HepG2 (cell line): ENCODE data around the gene RPL36AL. TPM values are rescaled to one million over a fixed set of nuclear protein-coding genes. Genes with fewer than 3 reads are reported as not detected.
A peak's percentile ranks its signal among the peaks of the same experiment; 100 is the strongest.

Source experiments
- DR1 ChIP-seq: sonication (generic); formaldehyde crosslinking; IDR thresholded peaks from 2 replicates; pipeline ENCODE4 v1.8.0; 2021; ENCODE audit warnings: mild to moderate bottlenecking, missing genetic modification reagents, inconsistent platforms
- HOXA5 ChIP-seq: sonication (generic); formaldehyde crosslinking; IDR thresholded peaks from 2 replicates; pipeline ENCODE4 v1.4.0; 2020; ENCODE audit warnings: missing genetic modification reagents
- MIER2 ChIP-seq: IDR thresholded peaks from 2 replicates; pipeline ENCODE4 v1.6.1; 2016; ENCODE audit warnings: missing biosample characterization, missing genetic modification reagents
- MYNN ChIP-seq: sonication (generic); formaldehyde crosslinking; IDR thresholded peaks from 2 replicates; pipeline ENCODE4 v1.4.0; 2020; ENCODE audit warnings: mild to moderate bottlenecking, low read depth, missing genetic modification reagents
- ONECUT2 ChIP-seq: sonication (generic); formaldehyde crosslinking; IDR thresholded peaks from 2 replicates; pipeline ENCODE4 v1.4.0; 2020; ENCODE audit warnings: missing genetic modification reagents
- RFXANK ChIP-seq: IDR thresholded peaks from 2 replicates; pipeline ENCODE4 v1.6.1; 2016
- SATB2 ChIP-seq: sonication (generic); formaldehyde crosslinking; IDR thresholded peaks from 2 replicates; pipeline ENCODE4 v1.5.0; 2020; ENCODE audit warnings: missing genetic modification reagents
- SNAI1 ChIP-seq: sonication (generic); formaldehyde crosslinking; IDR thresholded peaks from 2 replicates; pipeline ENCODE4 v1.5.0; 2020; ENCODE audit warnings: mild to moderate bottlenecking, missing genetic modification reagents, borderline replicate concordance
- SNRNP70 ChIP-seq: fragments of 200-400 bp; formaldehyde crosslinking; IDR thresholded peaks from 2 replicates; pipeline ENCODE4 v1.6.1; 2017; ENCODE audit warnings: mild to moderate bottlenecking, low read depth, low read length, moderate library complexity
- SRY ChIP-seq: sonication (generic); formaldehyde crosslinking; IDR thresholded peaks from 2 replicates; pipeline ENCODE4 v1.8.0; 2022; ENCODE audit warnings: mild to moderate bottlenecking, missing genetic modification reagents
- TAF15 ChIP-seq: fragments of 200-400 bp; formaldehyde crosslinking; IDR thresholded peaks from one replicate; pipeline ENCODE4 v1.6.1; 2018; ENCODE audit warnings: mild to moderate bottlenecking, low read depth, low read length; ENCODE audit not compliant: poor library complexity, severe bottlenecking
- TBP ChIP-seq: sonication (generic); formaldehyde crosslinking; IDR thresholded peaks from 2 replicates; pipeline ENCODE4 v1.5.0; 2020; ENCODE audit warnings: missing genetic modification reagents
- ZBTB7A ChIP-seq: sonication (generic); formaldehyde crosslinking; IDR thresholded peaks from 2 replicates; pipeline ENCODE4 v1.8.0; 2022; ENCODE audit warnings: mild to moderate bottlenecking, missing genetic modification reagents
- ZC3H4 ChIP-seq: sonication (generic); formaldehyde crosslinking; IDR thresholded peaks from 2 replicates; pipeline ENCODE4 v1.4.0; 2020; ENCODE audit warnings: missing genetic modification reagents, borderline replicate concordance
- ZKSCAN8 ChIP-seq: IDR thresholded peaks from 2 replicates; pipeline ENCODE4 v1.6.1; 2016; ENCODE audit warnings: borderline replicate concordance, missing genetic modification reagents, missing compliant biosample characterization
- ZNF33B ChIP-seq: sonication (generic); formaldehyde crosslinking; IDR thresholded peaks from 2 replicates; pipeline ENCODE4 v1.5.1; 2020; ENCODE audit warnings: mild to moderate bottlenecking, missing genetic modification reagents
- ZNF546 ChIP-seq: sonication (generic); formaldehyde crosslinking; conservative IDR thresholded peaks from 2 replicates; pipeline ENCODE4 v1.8.1; 2023; ENCODE audit warnings: mild to moderate bottlenecking, missing genetic modification reagents
- ZSCAN22 ChIP-seq: sonication (generic); formaldehyde crosslinking; IDR thresholded peaks from 2 replicates; pipeline ENCODE4 v1.4.0; 2020; ENCODE audit warnings: mild to moderate bottlenecking, missing genetic modification reagents
- ZSCAN30 ChIP-seq: sonication (generic); formaldehyde crosslinking; IDR thresholded peaks from 2 replicates; pipeline ENCODE4 v1.5.0; 2020; ENCODE audit warnings: mild to moderate bottlenecking, missing genetic modification reagents
- polyA plus RNA-seq, 8 experiments: library from polyadenylated mRNA; depleted of rRNA in 3 of 8; stranded (reverse) in 7 of 8; unstranded in 1 of 8; fragments of >200 nt; fragmentation: Illumina TruSeq in 4 of 8; extraction: Trizol in 4 of 8; gene quantifications; 2 replicates each; pipeline versions ENCODE4 v1.2.1 to v1.2.3, GENCODE V29; 2011 to 2016; ENCODE audit warnings: low read depth in 4 of 8, missing spikeins in 1 of 8, mixed read lengths in 1 of 8; ENCODE audit not compliant: insufficient read depth in 1 of 8
- total RNA-seq, 5 experiments: library from RNA; depleted of rRNA; stranded (reverse); fragments of >200 nt; fragmentation: Illumina TruSeq; extraction: Trizol; gene quantifications; 2 replicates each; pipeline ENCODE4 v1.2.3, GENCODE V29; 2016; ENCODE audit warnings: low read depth in 1 of 5
- TF ChIP-seq, protein P1 (sequence below): sonication (generic); formaldehyde crosslinking; IDR thresholded peaks from 2 replicates; pipeline ENCODE4 v1.4.0; 2020; ENCODE audit warnings: missing genetic modification reagents
- TF ChIP-seq, protein P2 (sequence below): sonication (generic); formaldehyde crosslinking; IDR thresholded peaks from 2 replicates; pipeline ENCODE4 v1.4.0; 2020; ENCODE audit warnings: missing genetic modification reagents
- TF ChIP-seq, protein P3 (sequence below), 2 experiments: sonication (generic) in 1 of 2; formaldehyde crosslinking in 1 of 2; IDR thresholded peaks; 2 replicates each; pipeline versions ENCODE4 v1.5.1 to v1.6.1; 2011 to 2020; ENCODE audit warnings: borderline replicate concordance in 1 of 2, low read depth in 1 of 2, low read length in 1 of 2, mild to moderate bottlenecking in 1 of 2, missing genetic modification reagents in 1 of 2, moderate library complexity in 1 of 2

Gene RPL36AL
- total and polyA plus RNA-seq, 2 of the 13 experiments (the other 11 are each of a cell fraction or from before 2014, with no cell fraction given), result 90.0 to 294 TPM

DNA sequence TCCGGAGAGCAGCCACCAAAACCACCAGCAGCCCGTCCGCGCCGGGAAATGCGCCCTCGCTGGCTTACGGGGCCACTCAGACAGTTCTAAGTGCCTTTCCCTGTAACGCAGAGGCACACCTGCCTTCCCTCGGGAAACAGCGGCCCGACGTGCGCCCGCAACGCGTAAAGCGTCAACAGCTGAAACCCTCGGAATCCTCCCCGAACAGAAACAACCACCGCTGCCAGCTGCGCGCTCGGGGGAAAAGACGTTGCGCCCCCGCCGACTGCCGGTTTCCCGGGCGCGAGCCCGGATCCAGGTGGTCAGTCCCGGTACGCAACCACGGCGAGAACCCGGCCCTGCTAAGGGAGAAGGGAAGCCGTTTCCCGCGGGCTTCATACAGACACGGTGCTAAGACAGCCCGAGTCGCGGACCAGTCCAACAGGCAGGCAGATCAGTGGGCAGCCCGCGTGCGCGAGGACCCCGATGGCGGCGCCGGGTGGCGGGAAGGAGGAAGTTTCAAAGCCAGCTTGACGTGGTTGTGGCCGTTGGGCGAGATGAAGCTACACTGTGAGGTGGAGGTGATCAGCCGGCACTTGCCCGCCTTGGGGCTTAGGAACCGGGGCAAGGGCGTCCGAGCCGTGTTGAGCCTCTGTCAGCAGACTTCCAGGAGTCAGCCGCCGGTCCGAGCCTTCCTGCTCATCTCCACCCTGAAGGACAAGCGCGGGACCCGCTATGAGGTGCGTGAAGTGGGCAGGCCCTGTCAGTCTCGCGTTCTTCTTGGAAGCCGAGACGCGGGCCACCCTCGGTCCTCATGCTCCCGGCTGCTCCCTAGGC is 21.7 kb downstream of the RPL36AL start, which contains the start of gene LRR1 (continued):
- TF ChIP-seq ONECUT2 (CRISPR knock-in tag) (no peak; the same call in 1 of the 2 replicates), ZSCAN30 (no peak), RFXANK (CRISPR knock-in tag) (peak; percentile 57; the same call in 1 of the 2 replicates), SRY (CRISPR knock-in tag) (peak; percentile 91; the same call in 1 of the 2 replicates), ZC3H4 (no peak), SATB2 (CRISPR knock-in tag) (peak; percentile 53; the same call in 1 of the 2 replicates), TAF15 (no peak), ZNF33B (CRISPR knock-in tag) (0 out of 2 replicates have a peak, but pooled peaks have one; percentile 42), SNAI1 (no peak; the same call in 1 of the 2 replicates), MYNN (CRISPR knock-in tag) (no peak), TBP (CRISPR knock-in tag) (0 out of 2 replicates have a peak, but pooled peaks have one; percentile 40), DR1 (peak; percentile 82), ZSCAN22 (CRISPR knock-in tag) (no peak), SNRNP70 (no peak), ZBTB7A (CRISPR knock-in tag) (no peak; the same call in 1 of the 2 replicates), ZKSCAN8 (CRISPR knock-in tag) (0 out of 2 replicates have a peak, but pooled peaks have one; percentile 20), ZNF546 (no peak), MIER2 (0 out of 2 replicates have a peak, but pooled peaks have one; percentile 22), HOXA5 (CRISPR knock-in tag) (peak; percentile 86)
- TF ChIP-seq, protein P1, sequence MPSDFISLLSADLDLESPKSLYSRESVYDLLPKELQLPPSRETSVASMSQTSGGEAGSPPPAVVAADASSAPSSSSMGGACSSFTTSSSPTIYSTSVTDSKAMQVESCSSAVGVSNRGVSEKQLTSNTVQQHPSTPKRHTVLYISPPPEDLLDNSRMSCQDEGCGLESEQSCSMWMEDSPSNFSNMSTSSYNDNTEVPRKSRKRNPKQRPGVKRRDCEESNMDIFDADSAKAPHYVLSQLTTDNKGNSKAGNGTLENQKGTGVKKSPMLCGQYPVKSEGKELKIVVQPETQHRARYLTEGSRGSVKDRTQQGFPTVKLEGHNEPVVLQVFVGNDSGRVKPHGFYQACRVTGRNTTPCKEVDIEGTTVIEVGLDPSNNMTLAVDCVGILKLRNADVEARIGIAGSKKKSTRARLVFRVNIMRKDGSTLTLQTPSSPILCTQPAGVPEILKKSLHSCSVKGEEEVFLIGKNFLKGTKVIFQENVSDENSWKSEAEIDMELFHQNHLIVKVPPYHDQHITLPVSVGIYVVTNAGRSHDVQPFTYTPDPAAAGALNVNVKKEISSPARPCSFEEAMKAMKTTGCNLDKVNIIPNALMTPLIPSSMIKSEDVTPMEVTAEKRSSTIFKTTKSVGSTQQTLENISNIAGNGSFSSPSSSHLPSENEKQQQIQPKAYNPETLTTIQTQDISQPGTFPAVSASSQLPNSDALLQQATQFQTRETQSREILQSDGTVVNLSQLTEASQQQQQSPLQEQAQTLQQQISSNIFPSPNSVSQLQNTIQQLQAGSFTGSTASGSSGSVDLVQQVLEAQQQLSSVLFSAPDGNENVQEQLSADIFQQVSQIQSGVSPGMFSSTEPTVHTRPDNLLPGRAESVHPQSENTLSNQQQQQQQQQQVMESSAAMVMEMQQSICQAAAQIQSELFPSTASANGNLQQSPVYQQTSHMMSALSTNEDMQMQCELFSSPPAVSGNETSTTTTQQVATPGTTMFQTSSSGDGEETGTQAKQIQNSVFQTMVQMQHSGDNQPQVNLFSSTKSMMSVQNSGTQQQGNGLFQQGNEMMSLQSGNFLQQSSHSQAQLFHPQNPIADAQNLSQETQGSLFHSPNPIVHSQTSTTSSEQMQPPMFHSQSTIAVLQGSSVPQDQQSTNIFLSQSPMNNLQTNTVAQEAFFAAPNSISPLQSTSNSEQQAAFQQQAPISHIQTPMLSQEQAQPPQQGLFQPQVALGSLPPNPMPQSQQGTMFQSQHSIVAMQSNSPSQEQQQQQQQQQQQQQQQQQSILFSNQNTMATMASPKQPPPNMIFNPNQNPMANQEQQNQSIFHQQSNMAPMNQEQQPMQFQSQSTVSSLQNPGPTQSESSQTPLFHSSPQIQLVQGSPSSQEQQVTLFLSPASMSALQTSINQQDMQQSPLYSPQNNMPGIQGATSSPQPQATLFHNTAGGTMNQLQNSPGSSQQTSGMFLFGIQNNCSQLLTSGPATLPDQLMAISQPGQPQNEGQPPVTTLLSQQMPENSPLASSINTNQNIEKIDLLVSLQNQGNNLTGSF, result peak; percentile 89
- TF ChIP-seq, protein P2, sequence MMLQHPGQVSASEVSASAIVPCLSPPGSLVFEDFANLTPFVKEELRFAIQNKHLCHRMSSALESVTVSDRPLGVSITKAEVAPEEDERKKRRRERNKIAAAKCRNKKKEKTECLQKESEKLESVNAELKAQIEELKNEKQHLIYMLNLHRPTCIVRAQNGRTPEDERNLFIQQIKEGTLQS (CRISPR knock-in tag), result 0 out of 2 replicates have a peak, but pooled peaks have one; percentile 17
- TF ChIP-seq, protein P3, sequence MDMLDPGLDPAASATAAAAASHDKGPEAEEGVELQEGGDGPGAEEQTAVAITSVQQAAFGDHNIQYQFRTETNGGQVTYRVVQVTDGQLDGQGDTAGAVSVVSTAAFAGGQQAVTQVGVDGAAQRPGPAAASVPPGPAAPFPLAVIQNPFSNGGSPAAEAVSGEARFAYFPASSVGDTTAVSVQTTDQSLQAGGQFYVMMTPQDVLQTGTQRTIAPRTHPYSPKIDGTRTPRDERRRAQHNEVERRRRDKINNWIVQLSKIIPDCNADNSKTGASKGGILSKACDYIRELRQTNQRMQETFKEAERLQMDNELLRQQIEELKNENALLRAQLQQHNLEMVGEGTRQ (IDR thresholded peaks at IDR 0.05; ENCODE audit: low read depth, low read length), result no peak
- TF ChIP-seq, protein P3 (CRISPR knock-in tag; IDR thresholded peaks at IDR 0.05; ENCODE audit: borderline replicate concordance), result no peak
